Stimulated activated CD4-positive, alpha-beta T cell treated with anti-CD3 and anti-CD28 coated beads, Interleukin-2, amount 100 ng/mL, for 48 hours (primary cell): ENCODE measurements around the gene CCNL1.

ENCODE experiments used
- DNase-seq, 2 donors: peaks; one replicate each; pipeline ENCODE4 v3.0.0-alpha.2; 2020

Gene CCNL1

GRCh38 chr3:157142315-157142714 lies 17.6 kb downstream of the CCNL1 start:
- no peak for DNase-seq

- no peak for DNase-seq
Observed at GRCh38 chr3:157139938-157140534, 19.9 kb downstream of the CCNL1 start.

- no peak for DNase-seq
Observed at GRCh38 chr3:157136647-157137387, 23.1 kb downstream of the CCNL1 start.

DNA sequence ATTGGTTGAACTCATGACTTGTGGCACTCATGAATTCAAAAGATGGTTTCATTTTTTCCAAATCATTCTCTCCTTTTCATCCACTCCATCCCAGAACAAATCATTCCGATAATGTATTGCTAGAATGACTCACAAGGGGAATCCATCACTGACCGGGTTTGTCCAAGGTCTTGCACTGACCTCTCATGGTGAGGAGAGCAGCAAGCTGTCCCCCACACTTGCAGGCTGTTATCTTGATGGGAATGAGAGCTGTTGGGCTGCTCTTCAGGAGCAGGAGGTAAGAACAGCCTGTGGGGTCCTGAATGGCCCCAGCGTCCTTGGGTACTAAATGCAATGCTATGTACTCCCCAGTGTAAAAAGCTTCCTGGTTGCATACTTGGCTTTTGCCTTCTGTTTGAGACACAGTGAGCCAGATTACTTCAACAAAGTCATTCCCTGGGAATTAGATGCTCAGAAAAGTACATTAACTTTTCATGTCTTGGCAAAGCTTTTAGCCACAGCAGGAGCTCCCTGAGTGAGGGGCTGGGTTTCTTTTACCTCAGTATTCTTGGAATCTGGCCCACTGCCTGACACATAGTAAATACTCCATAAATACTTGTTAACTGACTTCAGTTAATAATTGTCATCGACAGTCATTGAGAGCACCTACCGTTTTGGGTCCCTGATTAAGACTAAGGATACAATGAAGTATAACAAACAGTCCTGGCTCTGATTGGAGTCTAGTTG lies 24.1 kb downstream of the CCNL1 start:
- no peak for DNase-seq

DNA sequence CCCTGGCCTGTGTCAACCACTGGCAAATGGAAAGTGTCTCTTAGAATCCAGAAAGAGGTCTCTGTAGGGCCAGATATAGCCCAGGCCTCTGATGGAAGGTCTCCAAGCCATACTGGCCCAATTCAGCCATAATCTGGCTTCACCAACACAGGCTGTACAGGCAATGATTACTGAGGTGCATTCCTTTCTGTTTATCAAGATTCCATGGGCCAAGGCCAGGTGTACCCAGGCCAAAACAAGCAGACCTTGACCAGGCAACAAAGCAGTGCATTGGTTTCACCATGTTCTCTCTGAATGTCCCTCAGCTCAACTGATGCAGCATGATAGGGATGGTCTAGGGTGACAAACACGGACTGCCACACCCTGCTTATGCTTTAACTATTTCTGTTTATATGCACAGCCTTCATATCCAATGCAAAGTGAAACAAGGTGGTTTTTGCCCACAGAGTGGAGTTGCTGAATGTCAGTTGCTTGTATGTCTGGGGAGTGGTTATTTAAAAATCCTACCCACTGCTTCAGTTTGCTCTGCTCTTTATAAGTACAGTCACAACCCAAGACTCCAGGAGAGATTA lies 25.2 kb downstream of the CCNL1 start:
- no peak for DNase-seq

- no peak for DNase-seq
Observed at GRCh38 chr3:157133434-157134320, 26.3 kb downstream of the CCNL1 start.

GRCh38 chr3:157132936-157133335 lies 27.0 kb downstream of the CCNL1 start:
- no peak for DNase-seq

DNA sequence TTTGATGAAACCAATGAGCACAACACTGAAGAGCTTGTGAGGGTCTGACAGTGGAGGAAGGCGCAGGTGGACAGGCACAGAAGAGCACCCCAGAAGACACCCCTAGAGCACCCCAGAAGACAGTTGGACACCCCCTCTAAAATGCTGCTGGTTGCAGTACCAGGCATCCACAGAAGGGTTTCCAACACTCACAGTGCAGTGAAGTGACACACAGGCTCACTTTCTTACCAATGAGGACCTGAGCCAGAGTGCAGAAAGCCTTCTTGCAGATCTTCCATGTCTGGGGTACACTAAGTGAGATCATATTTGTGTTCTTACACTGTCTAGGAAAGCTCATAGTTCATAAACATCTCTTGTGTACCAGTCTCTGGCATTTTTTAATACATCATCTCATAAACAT lies 27.6 kb downstream of the CCNL1 start:
- no peak for DNase-seq

DNA sequence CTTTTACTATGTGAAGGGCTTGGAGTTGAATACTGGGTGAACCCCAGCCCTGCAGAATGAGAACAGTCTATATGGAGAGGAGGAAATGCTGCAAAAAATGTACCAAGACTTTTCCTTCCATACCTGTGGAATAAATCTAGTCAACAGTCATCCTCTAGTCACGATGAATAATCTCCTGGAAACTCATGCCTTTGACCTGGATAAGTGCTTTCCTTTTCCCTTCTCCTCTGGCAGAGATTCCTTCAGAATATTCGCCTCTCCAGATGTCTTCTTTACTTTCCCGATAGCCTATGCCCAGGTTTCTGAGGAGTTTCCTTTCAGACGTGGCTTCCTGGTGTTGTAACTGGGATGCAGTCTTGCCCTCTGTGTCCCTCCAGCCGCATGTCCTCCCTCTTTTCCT lies 28.1 kb downstream of the CCNL1 start:
- no peak for DNase-seq

DNA sequence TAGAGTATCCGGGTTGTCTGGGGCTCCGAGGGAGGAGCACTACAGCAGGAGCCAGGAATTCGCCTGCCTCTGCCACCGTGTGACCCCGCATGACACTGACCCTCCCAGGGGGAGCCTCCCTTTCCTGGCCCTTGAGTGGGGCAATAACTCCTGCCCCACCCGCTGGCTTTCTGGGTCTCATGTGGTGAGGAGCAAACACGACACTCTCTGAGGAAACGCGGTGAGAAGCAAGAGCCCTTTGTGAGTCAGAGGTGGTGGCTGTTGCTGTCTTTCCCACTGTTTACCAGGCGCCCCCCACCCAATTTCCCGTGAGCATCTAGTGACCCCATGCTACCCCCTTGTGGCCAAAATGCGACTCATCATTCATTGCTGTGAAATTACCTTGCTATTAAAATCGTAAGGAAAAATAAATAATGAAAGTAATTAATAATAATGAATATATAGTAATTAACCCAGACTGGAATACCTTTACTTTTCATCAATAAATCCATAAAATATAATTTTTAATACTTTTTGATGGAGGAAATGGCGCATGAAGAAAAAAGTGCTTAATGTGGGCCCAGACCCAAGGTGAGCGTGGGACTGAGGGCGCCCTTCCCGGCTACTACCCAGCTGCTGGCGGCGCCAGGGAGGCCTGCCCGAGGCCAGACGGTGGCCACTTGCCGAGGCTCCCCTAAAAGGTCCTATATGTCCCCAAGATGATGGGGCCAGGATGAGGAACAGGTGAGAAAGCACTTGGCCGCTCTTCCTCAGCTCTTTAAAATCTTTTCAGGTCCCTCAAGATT lies 29.3 kb downstream of the CCNL1 start:
- peak; percentile 53 to 56 for DNase-seq

GRCh38 chr3:157129803-157130466 lies 30.0 kb downstream of the CCNL1 start:
- DNase-seq, result peak in 1 of 2 donors; percentile 30

DNA sequence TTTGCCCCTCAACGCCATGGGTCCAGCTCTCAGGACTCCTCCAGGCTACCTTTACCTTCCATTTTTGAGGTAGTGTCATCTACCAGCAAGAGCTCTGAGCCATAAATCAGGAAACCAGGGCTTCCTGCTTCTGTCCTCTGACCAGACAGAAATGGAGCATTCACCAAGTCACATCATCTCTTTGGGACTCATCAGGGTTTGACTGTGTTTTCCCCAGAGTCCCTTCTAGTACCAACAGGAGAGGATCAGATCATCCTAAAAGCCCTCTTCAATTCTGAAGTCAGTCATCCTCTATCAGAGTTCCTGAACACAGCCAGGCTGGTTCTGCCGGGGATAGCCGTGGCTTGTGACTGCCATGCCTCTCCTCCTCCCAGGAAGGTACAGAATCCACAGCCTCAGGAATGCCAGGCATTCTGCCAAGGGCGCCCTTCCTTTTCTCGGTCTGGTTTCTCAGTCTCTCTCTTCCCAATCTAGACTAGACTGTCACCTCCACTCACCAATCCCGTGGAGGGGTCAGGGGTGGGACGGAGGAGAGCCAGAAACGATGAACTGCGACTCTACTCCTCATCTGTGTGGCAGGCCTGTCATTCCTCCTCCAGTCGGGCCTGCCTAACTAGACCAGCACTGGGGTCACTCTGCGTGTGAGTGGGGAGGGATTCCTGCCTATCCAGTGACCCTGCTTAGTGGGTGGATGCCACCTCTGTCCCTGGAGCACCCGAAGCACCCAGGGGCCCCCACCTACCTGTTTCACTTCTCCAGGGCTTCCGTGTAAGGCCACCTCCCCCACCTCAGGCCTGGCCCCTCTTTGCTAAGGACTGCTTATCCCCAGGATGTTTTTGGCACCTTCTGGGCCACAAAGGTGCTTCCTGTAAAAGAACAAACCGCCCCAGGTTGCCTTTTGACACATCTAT lies 30.9 kb downstream of the CCNL1 start:
- no peak for DNase-seq

GRCh38 chr3:157127831-157128767 lies 31.8 kb downstream of the CCNL1 start:
- DNase-seq, result peak; percentile 57 to 60

DNA sequence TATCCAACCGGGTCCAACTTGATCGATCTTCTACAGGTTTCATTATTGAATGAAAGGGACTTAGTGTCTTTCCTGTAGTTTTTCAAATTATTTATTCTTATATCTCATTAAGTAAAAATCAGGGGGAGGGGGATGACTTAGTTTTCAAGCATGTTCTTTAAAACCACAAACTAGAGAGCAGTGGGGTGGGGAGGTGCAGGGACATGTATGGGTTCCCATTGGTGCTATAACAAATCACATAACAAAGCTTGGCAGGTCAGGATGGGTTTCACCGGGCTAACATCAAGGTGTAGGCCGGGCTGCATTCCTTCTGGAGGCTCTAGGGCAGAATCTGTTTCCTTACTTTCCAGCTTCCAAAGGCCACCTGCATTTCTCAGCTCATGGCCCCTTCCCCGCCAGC lies 32.7 kb downstream of the CCNL1 start:
- no peak for DNase-seq

GRCh38 chr3:157126365-157126764 lies 33.6 kb downstream of the CCNL1 start:
- no peak for DNase-seq

- DNase-seq, result no peak
Observed at GRCh38 chr3:157125101-157125500, 34.8 kb downstream of the CCNL1 start.

- no peak for DNase-seq
Observed at GRCh38 chr3:157123621-157124020, 36.3 kb downstream of the CCNL1 start.

- DNase-seq, result no peak
Observed at GRCh38 chr3:157122832-157123427, 37.0 kb downstream of the CCNL1 start.

DNA sequence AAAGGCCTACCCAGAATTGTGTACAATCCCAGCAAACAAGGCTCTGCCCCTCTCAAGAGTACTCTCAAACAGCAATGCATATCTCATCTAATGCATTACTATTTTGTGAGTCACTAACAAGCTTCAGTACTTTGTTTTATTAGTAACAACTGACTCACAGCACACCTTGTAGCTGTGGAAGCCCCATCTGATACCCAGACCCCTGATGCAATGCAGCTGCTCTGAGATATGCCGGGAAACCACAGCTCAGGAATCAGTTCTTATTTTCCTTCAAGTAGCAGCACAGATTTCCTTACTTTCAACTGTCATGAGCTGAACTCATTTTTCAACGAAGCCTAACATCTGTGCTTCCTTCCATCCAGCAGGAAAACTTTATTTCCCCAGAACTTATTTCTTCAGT lies 37.8 kb downstream of the CCNL1 start:
- no peak for DNase-seq
